Activated CD8-positive, alpha-beta memory T cell treated with anti-CD3 and anti-CD28 coated beads for 48 hours (primary cell): ENCODE results near the gene ORMDL2.
"Not testable (repeated sequence)": the region's sequence is repeated elsewhere in the genome, so short reads cannot be mapped to it uniquely, and the experiment has no call there.

Experiments used
- DNase-seq, 3 experiments: peaks; one replicate each; pipeline ENCODE4 v3.0.0-alpha.2; 2020; ENCODE audit warnings: low read depth in 2 of 3, low spot score in 2 of 3

Gene ORMDL2

DNA sequence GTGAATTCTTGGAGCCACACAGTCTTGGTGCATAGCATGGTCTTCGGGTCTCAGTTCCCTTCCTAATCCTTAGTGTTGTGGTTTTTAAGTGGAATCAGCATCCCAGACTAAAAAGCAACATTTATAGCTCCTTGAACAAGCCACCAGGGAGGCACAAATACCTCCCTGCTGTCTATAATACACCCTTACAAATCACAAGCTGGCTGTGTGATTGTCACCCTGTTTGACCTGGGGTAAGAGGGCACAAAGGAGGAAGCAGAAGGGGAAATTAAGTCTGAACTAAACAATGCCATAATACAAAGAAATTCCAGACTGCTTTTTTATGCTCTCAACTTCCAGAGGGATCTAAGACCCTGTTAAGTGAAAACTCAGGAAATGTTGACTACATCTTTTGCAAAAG, 32.6 kb downstream of the ORMDL2 start:
- DNase-seq = no peak

DNA sequence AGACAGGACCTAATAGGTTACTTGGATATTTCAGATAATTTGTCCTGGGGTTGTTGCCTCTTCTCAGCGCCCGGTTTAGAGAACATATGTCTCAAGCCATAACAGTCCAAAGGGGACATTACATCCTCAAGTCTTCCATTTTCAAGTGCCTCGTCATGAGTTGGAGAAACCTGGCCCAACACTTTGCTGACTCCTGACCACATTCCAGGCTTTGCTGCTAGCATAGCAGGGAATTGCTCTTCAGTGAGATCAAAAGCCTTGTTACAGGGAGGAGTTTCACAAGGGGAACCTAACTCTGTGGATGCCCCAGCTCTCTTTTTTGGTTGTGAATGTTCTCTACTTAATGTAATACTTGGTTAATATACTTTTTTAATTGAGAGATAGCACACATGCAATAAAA, 33.1 kb downstream of the ORMDL2 start:
- DNase-seq = no peak

GRCh38 chr12:55852740-55853139, 34.9 kb downstream of the ORMDL2 start:
- DNase-seq = no peak

GRCh38 chr12:55861396-55861795, 43.6 kb downstream of the ORMDL2 start:
- DNase-seq = no peak

DNA sequence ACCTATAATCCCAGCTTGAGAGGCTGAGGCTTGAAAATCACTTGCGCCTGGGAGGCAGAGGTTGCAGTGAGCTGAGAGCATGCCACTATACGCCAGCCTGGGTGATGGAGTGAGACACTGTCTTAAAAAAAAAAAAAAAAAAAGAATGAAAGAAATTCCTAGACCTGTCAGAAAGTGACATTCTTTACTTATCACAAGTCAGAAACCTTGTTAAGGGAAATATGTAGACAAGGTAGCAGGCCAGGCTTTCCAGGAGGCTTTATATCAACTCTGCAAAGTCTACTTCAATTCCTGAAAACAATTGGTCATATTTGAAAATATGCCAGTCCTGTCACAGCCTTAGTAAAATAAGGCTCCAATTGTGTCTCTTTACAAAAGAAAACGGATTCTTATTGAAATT, 44.0 kb downstream of the ORMDL2 start:
- no peak for DNase-seq

- DNase-seq = no peak
These were observed 44.4 kb downstream of the ORMDL2 start for GRCh38 chr12:55862286-55862685.

- not testable (repeated sequence) for DNase-seq
These were observed 45.1 kb downstream of the ORMDL2 start for GRCh38 chr12:55862931-55863330.

DNA sequence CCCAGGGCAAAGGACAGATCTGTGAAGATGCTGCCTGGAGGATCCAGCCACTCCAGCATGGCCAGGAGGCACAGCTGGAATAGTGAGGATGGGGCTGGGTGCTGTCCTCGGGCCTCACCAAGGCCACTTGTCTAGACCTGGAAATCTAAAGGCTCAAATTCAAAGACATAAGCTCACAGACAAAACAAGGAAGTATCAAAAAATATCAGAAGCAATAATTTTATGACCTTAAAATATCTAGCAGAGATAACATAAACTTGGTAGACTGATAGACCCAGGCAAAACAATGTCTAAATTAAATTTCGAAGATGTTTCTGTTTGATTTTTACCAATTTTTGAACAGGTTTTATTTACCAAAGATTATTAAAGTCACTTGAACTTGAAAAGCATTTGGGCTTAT, 47.5 kb downstream of the ORMDL2 start:
- no peak for DNase-seq

- DNase-seq = not testable (repeated sequence)
These were observed 48.7 kb downstream of the ORMDL2 start for GRCh38 chr12:55866454-55867004.
